Hepatocyte (in vitro differentiated cells): ENCODE measurements around the gene TTF1. TPM values are rescaled to one million over a fixed set of nuclear protein-coding genes. Genes with fewer than 3 reads are reported as not detected.

Experiments used
- DNase-seq: peaks from one replicate; pipeline ENCODE4 v3.0.0-alpha.2; 2016; ENCODE audit warnings: low spot score
- H2AFZ ChIP-seq: fragments of 200-600 bp; sonication (generic); 2 replicates; pipeline ENCODE4 v1.6.0; 2016; ENCODE audit warnings: antibody characterized with exemption, mild to moderate bottlenecking
- H3K27ac ChIP-seq: fragments of 200-600 bp; sonication (generic); 2 replicates; pipeline ENCODE4 v1.5.1; 2016; ENCODE audit warnings: mild to moderate bottlenecking
- H3K27me3 ChIP-seq: fragments of 200-600 bp; sonication (generic); 2 replicates; pipeline ENCODE4 v1.6.1; 2016
- H3K36me3 ChIP-seq: fragments of 200-600 bp; sonication (generic); replicated peaks from 2 replicates; pipeline ENCODE4 v1.5.1; 2016; ENCODE audit warnings: low read depth; ENCODE audit not compliant: insufficient read depth
- H3K4me1 ChIP-seq: fragments of 200-600 bp; sonication (generic); 2 replicates; pipeline ENCODE4 v1.5.1; 2016; ENCODE audit warnings: mild to moderate bottlenecking, moderate library complexity; ENCODE audit not compliant: insufficient read depth
- H3K4me2 ChIP-seq: fragments of 200-600 bp; sonication (generic); 2 replicates; pipeline ENCODE4 v1.6.0; 2016
- H3K4me3 ChIP-seq: fragments of 200-600 bp; sonication (generic); 2 replicates; pipeline ENCODE4 v1.5.1; 2016; ENCODE audit warnings: mild to moderate bottlenecking
- H3K79me2 ChIP-seq: fragments of 200-600 bp; sonication (generic); 2 replicates; pipeline ENCODE4 v1.6.0; 2017; ENCODE audit warnings: mild to moderate bottlenecking
- H3K9me2 ChIP-seq: fragments of 200-600 bp; sonication (generic); replicated peaks from 2 replicates; pipeline ENCODE4 v1.6.0; 2017; ENCODE audit warnings: mild to moderate bottlenecking; ENCODE audit not compliant: insufficient read depth
- H3K9me3 ChIP-seq: fragments of 200-600 bp; sonication (generic); 2 replicates; pipeline ENCODE4 v1.5.1; 2016; ENCODE audit warnings: low read depth, mild to moderate bottlenecking
- H4K20me1 ChIP-seq: fragments of 200-600 bp; sonication (generic); 2 replicates; pipeline ENCODE4 v1.6.0; 2016; ENCODE audit warnings: mild to moderate bottlenecking; ENCODE audit not compliant: insufficient read depth, poor library complexity, severe bottlenecking
- EZH2 ChIP-seq: fragments of 200-600 bp; sonication (generic); IDR thresholded peaks from 2 replicates; pipeline ENCODE4 v1.6.1; 2016; ENCODE audit warnings: antibody characterized with exemption, mild to moderate bottlenecking, borderline replicate concordance
- EZH2phosphoT487 ChIP-seq: fragments of 200-600 bp; sonication (generic); IDR thresholded peaks from one replicate; pipeline ENCODE4 v1.6.1; 2018; ENCODE audit warnings: antibody characterized with exemption, mild to moderate bottlenecking, low read depth, moderate library complexity; ENCODE audit not compliant: unreplicated experiment, severe bottlenecking
- WGBS: methylation state at CpG from one replicate; pipeline ENCODE4 v1.1.6; 2016; ENCODE audit warnings: low lambda C conversion rate; ENCODE audit errors: missing lambda C conversion rate; 5-methylcytosine and 5-hydroxymethylcytosine counted together
- polyA plus RNA-seq: library from polyadenylated mRNA; unstranded; fragments of >200 nt; fragmentation: Nextera tagmentation; extraction: Ambion mirVana; gene quantifications from 2 replicates; pipeline ENCODE4 v1.2.1, GENCODE V29; 2016
- total RNA-seq: library from RNA; depleted of rRNA; stranded (reverse); fragments of >200 nt; gene quantifications from 2 replicates; pipeline ENCODE4 v1.2.3, GENCODE V29; 2014
- TF ChIP-seq, protein P1 (sequence below): fragments of 200-600 bp; sonication (generic); IDR thresholded peaks from 2 replicates; pipeline ENCODE4 v1.5.1; 2016; ENCODE audit warnings: antibody characterized with exemption, mild to moderate bottlenecking; ENCODE audit not compliant: poor library complexity

Gene TTF1
- total and polyA plus RNA-seq, 2 experiments from 2014 or later = 5.5 to 7.0 TPM

DNA sequence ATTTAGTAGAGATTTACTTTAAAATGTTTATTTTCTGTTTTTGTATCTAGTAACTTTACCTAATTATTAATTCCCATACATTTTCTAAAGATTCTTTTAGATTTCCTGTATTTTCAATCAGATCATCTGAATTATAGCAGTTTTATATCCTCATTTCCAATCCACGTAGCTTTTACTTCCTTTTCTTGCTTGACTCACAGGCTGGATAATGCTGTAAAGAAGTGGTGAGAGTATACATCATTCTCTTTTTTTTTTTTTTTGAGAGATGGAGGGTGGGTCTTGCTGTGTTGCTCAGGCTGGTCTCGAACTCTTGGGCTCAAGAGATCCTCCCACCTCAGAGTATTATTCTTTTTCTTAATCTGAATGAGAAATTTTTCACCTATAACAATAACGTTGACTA is 40.7 kb downstream of the TTF1 start:
- H3K4me1 ChIP-seq = peaks cover 13% of the 10 kb centered on the region
- H3K9me3 ChIP-seq = no peaks in the 10 kb centered on the region
- no peak overlapping the region for H2AFZ ChIP-seq
- H3K79me2 ChIP-seq = no peaks in the 10 kb centered on the region
- WGBS = 79% methylated on average over 3 of the region's 3 CpGs
- DNase-seq = no peak
- no peak overlapping the region for H3K4me3 ChIP-seq
- no peak overlapping the region for H3K4me2 ChIP-seq
- H3K36me3 ChIP-seq = no peaks in the 10 kb centered on the region
- H3K9me2 ChIP-seq = no peaks in the 10 kb centered on the region
- H4K20me1 ChIP-seq = no peaks in the 10 kb centered on the region
- TF ChIP-seq, protein P1, sequence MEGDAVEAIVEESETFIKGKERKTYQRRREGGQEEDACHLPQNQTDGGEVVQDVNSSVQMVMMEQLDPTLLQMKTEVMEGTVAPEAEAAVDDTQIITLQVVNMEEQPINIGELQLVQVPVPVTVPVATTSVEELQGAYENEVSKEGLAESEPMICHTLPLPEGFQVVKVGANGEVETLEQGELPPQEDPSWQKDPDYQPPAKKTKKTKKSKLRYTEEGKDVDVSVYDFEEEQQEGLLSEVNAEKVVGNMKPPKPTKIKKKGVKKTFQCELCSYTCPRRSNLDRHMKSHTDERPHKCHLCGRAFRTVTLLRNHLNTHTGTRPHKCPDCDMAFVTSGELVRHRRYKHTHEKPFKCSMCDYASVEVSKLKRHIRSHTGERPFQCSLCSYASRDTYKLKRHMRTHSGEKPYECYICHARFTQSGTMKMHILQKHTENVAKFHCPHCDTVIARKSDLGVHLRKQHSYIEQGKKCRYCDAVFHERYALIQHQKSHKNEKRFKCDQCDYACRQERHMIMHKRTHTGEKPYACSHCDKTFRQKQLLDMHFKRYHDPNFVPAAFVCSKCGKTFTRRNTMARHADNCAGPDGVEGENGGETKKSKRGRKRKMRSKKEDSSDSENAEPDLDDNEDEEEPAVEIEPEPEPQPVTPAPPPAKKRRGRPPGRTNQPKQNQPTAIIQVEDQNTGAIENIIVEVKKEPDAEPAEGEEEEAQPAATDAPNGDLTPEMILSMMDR = no peak
- no peak for TF ChIP-seq EZH2
- no peak for TF ChIP-seq EZH2phosphoT487
- peak overlapping the region; percentile 31 for H3K27ac ChIP-seq
- H3K27me3 ChIP-seq = no peaks in the 10 kb centered on the region

GRCh38 chr9:132364068-132364467 is 42.6 kb downstream of the TTF1 start:
- no peak overlapping the region for H3K4me3 ChIP-seq
- no peak for DNase-seq
- H3K79me2 ChIP-seq = no peaks in the 10 kb centered on the region
- H2AFZ ChIP-seq = no peak overlapping the region
- H4K20me1 ChIP-seq = no peaks in the 10 kb centered on the region
- H3K36me3 ChIP-seq = no peaks in the 10 kb centered on the region
- WGBS = 91% methylated on average over 9 of the region's 9 CpGs
- H3K4me1 ChIP-seq = peaks cover 13% of the 10 kb centered on the region
- no peaks in the 10 kb centered on the region for H3K9me2 ChIP-seq
- no peak overlapping the region for H3K27ac ChIP-seq
- TF ChIP-seq EZH2phosphoT487 = no peak
- TF ChIP-seq, protein P1 = no peak
- TF ChIP-seq EZH2 = no peak
- H3K27me3 ChIP-seq = no peaks in the 10 kb centered on the region
- no peak overlapping the region for H3K4me2 ChIP-seq
- H3K9me3 ChIP-seq = no peaks in the 10 kb centered on the region

DNA sequence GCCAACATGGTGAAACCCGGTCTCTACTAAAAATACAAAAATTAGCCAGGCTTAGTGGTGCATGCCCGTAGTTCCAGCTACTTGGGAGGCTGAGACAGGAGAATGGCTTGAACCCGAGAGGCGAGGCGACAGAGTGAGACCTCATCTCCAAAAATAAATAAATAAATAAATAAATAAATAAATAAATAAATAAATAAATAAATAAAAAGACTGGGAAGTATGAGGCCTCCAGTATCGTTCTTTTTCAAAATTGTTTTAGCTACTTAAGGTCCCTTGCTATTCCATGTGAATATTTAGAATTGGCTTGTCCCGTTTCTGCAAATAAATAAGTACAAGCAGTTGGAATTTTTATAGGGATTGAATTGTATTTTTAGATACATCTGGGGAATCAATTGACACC is 48.9 kb downstream of the TTF1 start:
- no peak overlapping the region for H3K27ac ChIP-seq
- no peak for TF ChIP-seq EZH2phosphoT487
- TF ChIP-seq, protein P1 = no peak
- TF ChIP-seq EZH2 = no peak
- WGBS = 95% methylated on average over 7 of the region's 7 CpGs
- no peaks in the 10 kb centered on the region for H3K9me2 ChIP-seq
- no peaks in the 10 kb centered on the region for H3K36me3 ChIP-seq
- H3K4me2 ChIP-seq = no peak overlapping the region
- no peaks in the 10 kb centered on the region for H3K27me3 ChIP-seq
- H3K4me3 ChIP-seq = no peak overlapping the region
- peaks cover 12% of the 10 kb centered on the region for H4K20me1 ChIP-seq
- H3K4me1 ChIP-seq = peaks cover 11% of the 10 kb centered on the region
- H3K9me3 ChIP-seq = no peaks in the 10 kb centered on the region
- H3K79me2 ChIP-seq = peaks cover 19% of the 10 kb centered on the region
- DNase-seq = no peak
- no peak overlapping the region for H2AFZ ChIP-seq
